AG04450 (cell line): ENCODE measurements around the gene GABBR1. TPM values are rescaled to one million over a fixed set of nuclear protein-coding genes. Genes with fewer than 3 reads are reported as not detected.

Experiments
- CTCF ChIA-PET: fragments of 300-600, 350-600 bp; formaldehyde crosslinking; extraction: SDS; loops from one replicate; lab custom pipeline; 2022; ENCODE audit warnings: antibody characterized with exemption, inconsistent platforms; lab: Charles Lee
- POLR2A ChIA-PET: fragments of 350-600 bp; formaldehyde crosslinking; extraction: SDS; loops from one replicate; lab custom pipeline; 2021; ENCODE audit warnings: antibody characterized with exemption, inconsistent platforms; lab: Yijun Ruan, JAX
- DNase-seq: peaks from one replicate; pipeline ENCODE4 v3.0.0-alpha.2; 2011; ENCODE audit warnings: low read depth, low spot score
- H3K27ac ChIP-seq: one replicate; pipeline ENCODE4 v1.5.1; 2012; ENCODE audit warnings: low read depth, low read length, control low read depth
- H3K27me3 ChIP-seq: one replicate; pipeline ENCODE4 v1.6.0; 2012; ENCODE audit warnings: low read length; ENCODE audit not compliant: control insufficient read depth, insufficient read depth
- H3K4me3 ChIP-seq: 2 replicates; pipeline ENCODE4 v1.5.1; 2011; ENCODE audit warnings: mild to moderate bottlenecking, low read depth, low read length, control low read depth
- H3K9me3 ChIP-seq: 2 replicates; pipeline ENCODE4 v1.5.1; 2012; ENCODE audit warnings: low read length; ENCODE audit not compliant: control insufficient read depth, insufficient read depth
- CTCF ChIP-seq: IDR thresholded peaks from 2 replicates; pipeline ENCODE4 v1.5.1; 2011; ENCODE audit warnings: low read depth, low read length, control low read depth, inconsistent platforms
- polyA plus RNA-seq: library from polyadenylated mRNA; depleted of rRNA; stranded (reverse); fragments of >200 nt; gene quantifications from 2 replicates; pipeline ENCODE4 v1.2.3, GENCODE V29; 2011

GABBR1 gene
- polyA plus RNA-seq, 1 experiment, result 14.6 TPM

GRCh38 chr6:29649701-29650673 is 17.0 kb upstream of the GABBR1 start:
- ChIA-PET POLR2A (interaction anchor here (0.9 to 1.6 kb wide), 2 partner anchors 17 to 21 kb away, joined by 3 to 12 read pairs; partner anchors contain the start of gene GABBR1), CTCF (interaction anchor here (0.6 to 9.0 kb wide), 46 partner anchors 9 to 1432 kb away, joined by 3 to 281 read pairs (median 3); partner anchors contain the start of gene GABBR1)
- peak; percentile 92 for TF ChIP-seq CTCF
- Histone ChIP-seq H3K4me3 (peak overlapping the region; percentile 66), H3K27ac (peak overlapping the region; percentile 43), H3K9me3 (no peaks in the 10 kb centered on the region), H3K27me3 (peaks cover 3% of the 10 kb centered on the region)
- DNase-seq, result peak; percentile 86

- Histone ChIP-seq H3K27me3 (no peaks in the 10 kb centered on the region), H3K27ac (no peak overlapping the region), H3K9me3 (no peaks in the 10 kb centered on the region), H3K4me3 (no peak overlapping the region)
- TF ChIP-seq CTCF, result peak; percentile 77
- no peak for DNase-seq
- ChIA-PET POLR2A (interaction anchor here (1.0 kb wide), 1 partner anchor 15 kb away, joined by 3 read pairs; the partner anchor contains the start of gene GABBR1), CTCF (interaction anchor here (0.5 to 9.0 kb wide), 11 partner anchors 8 to 239 kb away, joined by 3 to 281 read pairs (median 5); partner anchors contain the start of gene GABBR1)
These were observed 15.1 kb upstream of the GABBR1 start for GRCh38 chr6:29647927-29648642.

GRCh38 chr6:29641430-29642148 is 8.6 kb upstream of the GABBR1 start:
- ChIA-PET POLR2A (no interaction called here), CTCF (interaction anchor here (1.6 to 11.2 kb wide), 2 partner anchors 10 to 13 kb away, joined by 4 to 200 read pairs; no protein-coding TSS in a partner anchor)
- Histone ChIP-seq H3K9me3 (no peaks in the 10 kb centered on the region), H3K27me3 (no peaks in the 10 kb centered on the region), H3K27ac (no peak overlapping the region), H3K4me3 (no peak overlapping the region)
- no peak for DNase-seq
- no peak for TF ChIP-seq CTCF

- no peaks in the 10 kb centered on the region for H3K27me3 ChIP-seq
- CTCF ChIA-PET, result interaction anchor here (1.7 to 11.2 kb wide), 2 partner anchors 9 to 14 kb away, joined by 4 to 200 read pairs; no protein-coding TSS in a partner anchor
- DNase-seq, result no peak
- no peak overlapping the region for H3K27ac ChIP-seq
- POLR2A ChIA-PET, result no interaction called here
- no peak for TF ChIP-seq CTCF
- H3K4me3 ChIP-seq, result no peak overlapping the region
- no peaks in the 10 kb centered on the region; the same call in 1 of the 2 replicates for H3K9me3 ChIP-seq
These were observed 4.3 kb upstream of the GABBR1 start for GRCh38 chr6:29637247-29637646.
